GF-D8 (cell line): ENCODE data around the gene PARP11.

Experiments
- DNase-seq: peaks from one replicate; lab custom pipeline; 2025; lab: John Stamatoyannopoulos, UW

PARP11 gene

DNA sequence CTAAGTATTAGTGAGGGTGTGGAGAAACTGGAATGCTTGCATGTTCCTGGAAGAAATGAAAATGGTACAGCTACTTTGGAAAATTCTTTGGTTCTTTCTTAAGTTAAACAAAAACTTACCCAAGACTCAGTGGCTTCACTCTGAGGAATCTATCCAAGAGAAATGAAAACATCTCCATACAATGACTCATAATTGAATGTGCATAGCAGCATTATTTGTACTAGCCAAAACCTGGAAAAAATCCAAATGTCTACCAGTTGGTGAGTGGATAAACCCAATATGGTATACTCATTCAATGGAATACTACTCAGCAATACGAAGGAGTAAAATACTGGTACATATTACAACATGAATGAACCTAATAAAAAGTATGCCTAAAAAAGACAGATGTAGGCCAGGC lies 102.3 kb downstream of the PARP11 start:
- DNase-seq = no peak

DNA sequence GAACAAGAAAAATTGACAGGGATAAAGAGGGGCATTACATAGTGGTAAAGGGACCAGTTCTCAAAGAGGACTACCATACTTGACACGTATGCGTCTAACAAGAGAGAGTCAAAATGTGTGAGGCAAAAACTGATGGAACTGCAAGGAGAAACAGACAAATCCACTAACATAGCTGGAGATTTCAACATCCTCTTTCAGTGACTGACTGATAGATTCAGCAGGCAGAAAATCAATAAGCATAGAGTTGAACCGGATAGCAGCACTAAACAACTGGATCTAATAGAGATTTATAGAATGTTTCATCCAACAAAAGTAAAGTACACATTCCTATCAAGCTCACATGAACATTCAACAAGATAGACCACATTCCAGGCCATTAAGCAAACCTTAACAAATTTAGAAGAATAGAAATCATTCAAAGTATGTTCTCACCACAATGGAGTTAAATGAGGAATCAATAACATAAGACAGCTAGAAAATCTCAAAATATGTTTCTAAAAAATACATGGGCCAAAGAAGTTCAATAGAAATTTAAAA lies 104.2 kb downstream of the PARP11 start:
- no peak for DNase-seq

DNA sequence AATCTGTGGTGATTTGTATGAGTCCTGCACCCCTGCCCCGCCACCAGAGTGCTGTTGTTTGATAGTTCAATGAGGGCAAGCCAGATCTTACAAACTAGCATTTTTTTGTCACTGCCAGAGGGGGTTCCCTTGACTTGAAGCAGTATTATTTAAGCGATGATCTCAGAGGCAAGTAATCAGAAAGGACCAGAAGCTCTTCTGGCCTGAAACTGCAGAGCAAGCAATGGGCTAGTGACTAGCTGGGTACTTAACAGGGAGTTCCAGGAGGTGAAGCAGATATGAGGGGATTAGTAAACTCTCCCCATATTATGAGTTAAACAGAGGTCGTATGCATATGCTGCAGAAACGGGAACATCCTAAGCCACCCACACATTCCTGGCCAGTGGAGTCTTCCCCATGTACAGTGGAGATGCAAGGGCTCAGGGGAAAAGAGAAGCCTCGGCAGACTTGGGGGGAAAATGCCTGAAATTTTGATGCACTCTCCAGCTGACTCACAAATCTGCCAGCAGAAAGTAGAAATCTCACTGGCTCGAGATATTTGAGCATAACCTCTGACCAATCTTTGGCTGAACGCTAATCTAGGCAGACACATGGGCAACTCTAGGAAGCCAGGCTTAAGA lies 112.0 kb downstream of the PARP11 start:
- DNase-seq = no peak

DNA sequence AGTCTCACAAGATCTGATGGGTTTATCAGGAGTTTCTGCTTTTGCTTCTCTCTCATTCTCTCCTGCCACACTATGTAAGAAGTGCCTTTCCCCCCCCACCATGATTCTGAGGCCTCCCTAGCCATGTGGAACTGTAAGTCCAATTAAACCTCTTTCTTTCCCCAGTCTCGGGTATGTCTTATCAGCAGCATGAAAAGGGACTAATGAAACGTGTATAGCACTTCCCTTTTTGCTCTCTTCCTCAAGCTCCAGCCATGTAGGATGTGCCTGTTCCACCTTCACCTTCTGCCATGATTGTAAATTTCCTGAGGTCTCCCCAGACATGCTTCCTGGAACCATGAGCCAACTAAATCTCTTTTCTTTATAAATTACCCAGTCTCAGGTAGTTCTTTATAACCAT lies 113.3 kb downstream of the PARP11 start:
- peak; percentile 11 for DNase-seq
